ENCODE measurements around the gene APEH.
"Not testable (repeated sequence)": the region's sequence is repeated elsewhere in the genome, so short reads cannot be mapped to it uniquely, and the experiment has no call there.

Gene APEH

DNA sequence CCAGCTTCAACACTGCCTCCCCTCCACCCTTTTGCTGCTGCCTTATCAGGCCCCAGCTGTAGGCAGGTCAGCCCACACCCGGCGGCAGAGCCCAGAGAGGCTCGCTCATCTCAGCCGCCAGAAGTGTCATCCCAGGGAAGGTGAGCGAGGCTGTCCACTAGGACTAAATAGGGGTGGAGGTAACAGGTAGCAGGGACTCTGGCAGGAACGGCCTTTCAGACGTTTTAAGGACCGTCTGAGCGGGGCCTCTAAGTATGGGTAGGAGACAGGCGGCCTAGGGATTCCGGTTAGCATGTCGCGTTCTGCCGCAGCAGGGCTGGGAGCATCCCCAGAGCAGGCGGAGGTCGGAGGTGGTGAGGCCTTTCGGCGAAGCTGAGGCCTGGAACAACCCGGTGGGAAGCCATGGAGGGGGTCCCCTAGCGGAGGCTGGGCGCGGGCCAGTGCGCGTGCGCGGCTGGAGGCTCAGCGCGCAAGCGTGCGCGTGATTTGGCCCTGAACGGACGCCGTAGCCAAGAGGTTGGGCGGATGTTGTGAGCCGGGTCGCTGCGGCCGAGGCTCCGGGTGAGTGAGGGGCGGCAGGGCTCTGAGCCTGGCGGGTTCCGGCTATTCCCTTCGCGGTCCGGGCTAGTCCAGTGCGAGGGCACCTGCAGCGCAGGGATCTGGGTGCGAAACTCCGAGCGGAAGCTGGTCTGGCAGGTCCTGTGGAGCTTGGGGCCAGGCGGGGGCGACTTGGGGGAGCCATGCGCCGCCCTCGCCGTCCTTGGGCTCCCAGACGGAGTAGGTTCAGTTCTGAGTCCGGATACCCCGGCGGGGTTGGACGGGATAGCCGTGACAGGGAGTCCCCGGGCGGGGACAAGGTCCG lies 15.1 kb downstream of the APEH start, which contains the start of the genes MST1 and RNF123:
Gene MST1 (minus strand): TSS at position 429 of the 862 bp plus-strand sequence. CDS start 783 bp downstream, outside the sequence.
Gene RNF123 (plus strand): TSS at position 512 of the 862 bp plus-strand sequence. CDS start 1,609 bp downstream, outside the sequence.
- peak; percentile 26 for DNase-seq (ENCODE audit: low read depth, low spot score)
- TF ChIP-seq POLR2AphosphoS5 (IDR thresholded peaks at IDR 0.05; ENCODE audit: borderline replicate concordance, low read depth, low read length): peak; percentile 79
- no peak for TF ChIP-seq EZH2 (IDR thresholded peaks at IDR 0.05)
- no peak for TF ChIP-seq FOXP2 (optimal IDR thresholded peaks at IDR 0.05; ENCODE audit: control extremely low read depth, extremely low read length, insufficient read depth)
- H3K4me3 ChIP-seq: peak within 1 kb of the TSS; percentile 85
- H3K9me3 ChIP-seq (ENCODE audit: low read depth, low read length): no peaks in the 10 kb centered on the region
- H3K27ac ChIP-seq: no peak within 1 kb of the TSS
- no peaks in the 10 kb centered on the region for H3K36me3 ChIP-seq (ENCODE audit: insufficient read depth, low read length)
- peak within 1 kb of the TSS; percentile 86 for H3K9ac ChIP-seq (ENCODE audit: insufficient read length)

DNA sequence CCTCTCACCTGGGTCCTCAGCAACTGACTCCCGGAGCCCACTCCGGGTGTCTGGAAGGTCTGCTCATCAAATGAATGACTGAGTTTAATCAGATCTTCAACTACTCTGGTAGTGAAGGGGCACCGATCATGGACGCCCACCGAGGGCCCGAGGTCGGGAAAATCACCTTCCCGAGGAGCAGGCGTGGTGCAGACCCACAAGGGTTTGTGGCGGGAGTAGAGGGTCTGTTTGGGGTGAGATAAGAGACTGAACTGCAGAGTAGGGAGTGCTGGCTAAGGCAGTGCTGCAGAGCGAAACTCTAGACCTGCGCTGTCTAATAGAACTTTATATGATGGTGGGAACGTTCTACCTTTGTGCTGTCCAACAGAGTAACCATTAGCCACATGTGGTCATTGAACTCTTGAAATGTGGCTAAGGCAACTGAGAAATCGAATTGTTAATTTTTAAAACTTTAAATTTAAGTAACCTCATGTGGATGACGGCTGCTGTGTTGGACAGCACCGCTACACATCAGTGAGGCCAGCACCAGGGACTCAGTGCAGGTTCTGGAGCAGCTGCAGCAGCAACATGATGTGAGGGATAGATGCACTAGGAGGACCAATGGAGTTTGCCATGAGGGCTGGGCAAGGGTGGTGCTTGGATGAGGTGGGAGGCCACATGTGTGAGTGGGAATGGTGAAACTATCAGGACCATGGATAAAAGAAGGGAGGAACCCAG lies 15.9 kb downstream of the APEH start:
- H3K9ac ChIP-seq (ENCODE audit: insufficient read length): peak overlapping the region; percentile 86
- not testable (repeated sequence) for DNase-seq (ENCODE audit: low read depth, low spot score); H3K36me3 ChIP-seq (ENCODE audit: insufficient read depth, low read length); H3K27ac ChIP-seq; H3K9me3 ChIP-seq (ENCODE audit: low read depth, low read length)
- peak overlapping the region; percentile 85 for H3K4me3 ChIP-seq

DNA sequence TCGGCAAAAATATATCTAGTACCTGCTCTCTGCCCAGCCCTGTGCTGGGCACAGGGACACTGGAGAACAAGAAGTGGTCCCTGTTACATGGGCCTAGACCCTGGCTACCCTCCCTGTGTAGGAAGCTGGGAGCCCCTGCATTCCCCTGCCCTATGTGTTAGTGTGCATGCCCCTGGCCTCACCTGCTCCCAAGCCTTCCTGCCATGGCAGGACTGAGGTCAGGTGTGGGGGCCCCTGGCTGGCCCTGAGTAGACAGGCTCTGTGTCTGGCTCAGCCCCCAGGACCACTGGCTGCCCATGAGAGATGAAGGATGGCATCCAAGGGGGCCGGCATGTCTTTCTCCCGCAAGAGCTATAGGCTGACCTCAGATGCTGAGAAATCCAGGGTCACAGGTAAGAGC lies 16.7 kb downstream of the APEH start:
- DNase-seq (ENCODE audit: low read depth, low spot score); H3K27ac ChIP-seq; H3K9me3 ChIP-seq (ENCODE audit: low read depth, low read length); H3K4me3 ChIP-seq; H3K9ac ChIP-seq (ENCODE audit: insufficient read length); H3K36me3 ChIP-seq (ENCODE audit: insufficient read depth, low read length): not testable (repeated sequence)

DNA sequence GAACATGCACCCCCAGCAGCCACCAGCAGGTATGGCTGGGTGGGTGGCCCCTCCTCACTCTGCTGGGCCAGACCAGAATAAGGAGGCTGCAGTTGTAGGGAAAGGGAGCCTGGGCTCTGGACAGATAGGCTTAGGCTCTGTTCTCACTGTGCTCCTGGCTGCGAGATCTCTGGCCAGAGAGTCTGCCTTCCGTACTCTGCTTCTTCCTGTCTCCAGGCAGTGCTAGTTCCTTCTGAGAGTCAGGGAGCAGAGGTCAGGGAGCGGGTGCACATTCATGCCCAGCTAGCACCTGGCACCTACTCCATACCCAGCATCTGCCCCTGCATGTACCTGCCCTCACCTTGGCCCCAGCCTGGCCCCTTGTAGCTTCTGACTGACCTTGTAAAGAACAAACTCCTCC lies 17.3 kb downstream of the APEH start:
- not testable (repeated sequence) for H3K4me3 ChIP-seq; H3K36me3 ChIP-seq (ENCODE audit: insufficient read depth, low read length); H3K9ac ChIP-seq (ENCODE audit: insufficient read length); DNase-seq (ENCODE audit: low read depth, low spot score); H3K9me3 ChIP-seq (ENCODE audit: low read depth, low read length); H3K27ac ChIP-seq

DNA sequence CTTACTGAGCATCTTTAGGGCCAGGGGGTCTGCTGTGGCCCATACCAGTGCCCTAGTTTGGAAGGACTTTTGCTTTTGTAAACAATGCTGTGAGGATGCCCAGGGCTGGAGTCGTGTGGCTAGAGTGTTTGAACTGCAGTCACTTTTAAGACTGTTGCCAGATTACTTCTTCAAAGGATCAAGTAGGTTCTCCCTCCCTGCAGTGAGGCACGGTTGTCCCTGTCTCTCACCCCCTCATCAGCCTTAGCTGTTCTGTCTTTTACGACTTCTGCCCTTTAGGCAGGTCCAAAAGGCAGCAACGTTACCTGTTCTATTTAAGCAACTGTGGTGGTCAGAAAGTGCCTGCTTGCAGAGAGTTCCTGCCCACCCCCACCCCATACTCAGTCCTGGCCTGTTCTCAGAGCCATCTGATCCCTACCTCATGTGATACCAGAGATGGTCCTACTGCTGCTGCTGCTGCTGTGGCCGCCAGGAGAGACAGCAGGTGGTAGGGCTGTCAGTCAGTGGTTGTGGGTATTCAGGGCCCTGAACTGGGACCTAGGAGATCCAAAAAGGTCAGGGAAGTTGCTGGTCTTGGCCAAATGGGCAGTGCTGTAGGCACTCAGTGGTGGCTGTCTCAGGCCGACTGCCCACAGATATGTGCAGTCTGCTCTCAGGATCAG lies 20.4 kb downstream of the APEH start:
- not testable (repeated sequence) for H3K36me3 ChIP-seq (ENCODE audit: insufficient read depth, low read length); DNase-seq (ENCODE audit: low read depth, low spot score); H3K4me3 ChIP-seq; H3K9ac ChIP-seq (ENCODE audit: insufficient read length); H3K9me3 ChIP-seq (ENCODE audit: low read depth, low read length); H3K27ac ChIP-seq

DNA sequence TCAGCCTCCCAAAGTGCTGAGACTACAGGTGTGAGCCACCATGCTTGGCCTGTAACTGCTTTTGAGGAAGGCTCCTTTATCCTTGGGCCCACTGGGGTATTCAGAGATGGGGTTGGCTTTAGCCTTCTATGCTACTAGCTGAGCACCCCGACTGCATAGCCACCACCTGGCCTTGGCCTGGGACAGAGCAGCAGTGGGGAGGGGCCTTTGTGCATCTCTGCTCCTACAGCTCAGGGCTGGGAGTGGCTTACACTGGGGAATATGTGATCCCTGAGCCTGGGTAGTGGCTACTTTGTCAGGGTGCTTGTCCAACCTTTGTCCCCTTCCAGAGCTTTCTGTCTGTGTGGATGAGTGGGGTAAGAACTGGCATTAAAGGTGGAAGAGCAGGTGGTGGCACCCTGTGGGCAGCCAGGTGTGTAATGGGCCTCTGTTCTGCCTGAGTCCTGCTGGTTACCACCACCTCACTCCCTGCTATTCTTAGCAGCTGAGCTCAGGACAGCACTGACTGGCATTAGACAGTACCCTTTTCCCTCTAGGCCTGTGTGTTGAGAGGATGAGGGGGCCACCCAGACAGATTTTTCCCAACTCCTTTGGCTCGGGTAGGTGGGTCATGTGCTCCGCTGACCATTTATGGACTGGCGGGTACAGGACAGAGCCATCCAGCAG lies 21.3 kb downstream of the APEH start:
- not testable (repeated sequence) for H3K9ac ChIP-seq (ENCODE audit: insufficient read length); H3K9me3 ChIP-seq (ENCODE audit: low read depth, low read length); H3K4me3 ChIP-seq; DNase-seq (ENCODE audit: low read depth, low spot score); H3K36me3 ChIP-seq (ENCODE audit: insufficient read depth, low read length); H3K27ac ChIP-seq

DNA sequence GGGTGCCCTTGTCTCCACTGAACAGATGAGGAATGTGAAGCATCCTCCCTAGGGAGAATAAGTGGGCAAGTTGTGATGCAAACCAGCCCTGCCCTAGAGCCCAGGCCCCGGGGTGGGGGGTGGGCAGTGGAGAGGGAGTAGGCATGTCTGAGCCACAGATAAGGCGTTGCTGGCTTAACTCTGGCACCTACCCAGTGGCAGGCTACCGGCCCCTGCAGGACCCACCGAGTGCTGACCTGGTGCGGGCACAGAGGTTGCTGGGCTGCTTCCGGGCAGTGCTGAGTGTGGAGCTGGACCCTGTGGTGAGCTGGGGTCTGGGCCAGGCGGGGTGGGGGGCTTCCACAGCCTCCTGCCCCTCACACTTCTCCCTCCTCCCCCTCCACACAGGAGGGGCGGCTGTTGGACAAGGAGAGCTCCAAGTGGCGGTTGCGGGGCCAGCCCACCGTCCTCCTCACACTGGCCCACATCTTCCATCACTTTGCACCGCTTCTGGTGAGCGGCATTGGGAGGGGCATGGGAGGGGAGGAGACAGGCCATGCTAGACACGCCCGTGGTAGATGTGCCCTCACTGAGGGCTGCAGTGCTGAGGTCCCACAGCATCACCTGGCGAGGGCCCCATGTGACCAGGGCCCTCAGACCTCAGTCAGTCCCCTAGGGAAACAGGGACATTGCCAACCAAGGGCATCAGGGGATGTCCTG lies 25.3 kb downstream of the APEH start:
- Histone ChIP-seq H3K9me3 (ENCODE audit: low read depth, low read length) (no peaks in the 10 kb centered on the region), H3K9ac (ENCODE audit: insufficient read length) (no peak overlapping the region), H3K27ac (no peak overlapping the region), H3K4me3 (no peak overlapping the region), H3K36me3 (ENCODE audit: insufficient read depth, low read length) (no peaks in the 10 kb centered on the region)
- TF ChIP-seq EZH2 (IDR thresholded peaks at IDR 0.05) (no peak), FOXP2 (optimal IDR thresholded peaks at IDR 0.05; ENCODE audit: control extremely low read depth, extremely low read length, insufficient read depth) (no peak), POLR2AphosphoS5 (IDR thresholded peaks at IDR 0.05; ENCODE audit: borderline replicate concordance, low read depth, low read length) (no peak)
- DNase-seq (ENCODE audit: low read depth, low spot score): no peak

DNA sequence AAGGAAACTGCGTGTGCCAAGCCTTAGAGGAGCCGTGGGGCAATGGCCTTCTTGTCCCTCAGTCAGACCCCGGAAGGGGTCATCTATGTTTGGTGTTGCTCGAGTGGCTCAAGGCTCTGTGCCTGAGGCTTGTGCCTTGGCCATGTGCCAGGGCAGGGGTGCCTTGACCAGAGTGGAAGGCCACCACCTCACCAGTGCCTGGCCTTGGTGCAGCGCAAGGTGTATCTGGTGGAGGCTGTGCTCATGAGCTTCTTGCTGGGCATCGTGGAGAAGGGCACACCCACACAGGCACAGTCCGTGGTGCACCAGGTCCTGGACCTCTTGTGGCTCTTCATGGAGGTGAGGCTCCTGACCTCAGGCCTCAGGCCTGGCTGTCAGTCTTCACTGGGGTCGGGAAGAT lies 25.9 kb downstream of the APEH start:
- Histone ChIP-seq H3K4me3 (no peak overlapping the region), H3K9me3 (ENCODE audit: low read depth, low read length) (no peaks in the 10 kb centered on the region), H3K27ac (no peak overlapping the region), H3K36me3 (ENCODE audit: insufficient read depth, low read length) (no peaks in the 10 kb centered on the region), H3K9ac (ENCODE audit: insufficient read length) (no peak overlapping the region)
- no peak for DNase-seq (ENCODE audit: low read depth, low spot score)
- TF ChIP-seq FOXP2 (optimal IDR thresholded peaks at IDR 0.05; ENCODE audit: control extremely low read depth, extremely low read length, insufficient read depth) (no peak), POLR2AphosphoS5 (IDR thresholded peaks at IDR 0.05; ENCODE audit: borderline replicate concordance, low read depth, low read length) (no peak), EZH2 (IDR thresholded peaks at IDR 0.05) (no peak)

Data from SK-N-MC (cell line).